ENCODE results near the gene DEDD. TPM values are rescaled to one million over a fixed set of nuclear protein-coding genes. Genes with fewer than 3 reads are reported as not detected.
A peak's percentile ranks its signal among the peaks of the same experiment; 100 is the strongest.

DEDD gene
- total RNA-seq, 1 experiment from 2014 or later = 39.2 TPM

DNA sequence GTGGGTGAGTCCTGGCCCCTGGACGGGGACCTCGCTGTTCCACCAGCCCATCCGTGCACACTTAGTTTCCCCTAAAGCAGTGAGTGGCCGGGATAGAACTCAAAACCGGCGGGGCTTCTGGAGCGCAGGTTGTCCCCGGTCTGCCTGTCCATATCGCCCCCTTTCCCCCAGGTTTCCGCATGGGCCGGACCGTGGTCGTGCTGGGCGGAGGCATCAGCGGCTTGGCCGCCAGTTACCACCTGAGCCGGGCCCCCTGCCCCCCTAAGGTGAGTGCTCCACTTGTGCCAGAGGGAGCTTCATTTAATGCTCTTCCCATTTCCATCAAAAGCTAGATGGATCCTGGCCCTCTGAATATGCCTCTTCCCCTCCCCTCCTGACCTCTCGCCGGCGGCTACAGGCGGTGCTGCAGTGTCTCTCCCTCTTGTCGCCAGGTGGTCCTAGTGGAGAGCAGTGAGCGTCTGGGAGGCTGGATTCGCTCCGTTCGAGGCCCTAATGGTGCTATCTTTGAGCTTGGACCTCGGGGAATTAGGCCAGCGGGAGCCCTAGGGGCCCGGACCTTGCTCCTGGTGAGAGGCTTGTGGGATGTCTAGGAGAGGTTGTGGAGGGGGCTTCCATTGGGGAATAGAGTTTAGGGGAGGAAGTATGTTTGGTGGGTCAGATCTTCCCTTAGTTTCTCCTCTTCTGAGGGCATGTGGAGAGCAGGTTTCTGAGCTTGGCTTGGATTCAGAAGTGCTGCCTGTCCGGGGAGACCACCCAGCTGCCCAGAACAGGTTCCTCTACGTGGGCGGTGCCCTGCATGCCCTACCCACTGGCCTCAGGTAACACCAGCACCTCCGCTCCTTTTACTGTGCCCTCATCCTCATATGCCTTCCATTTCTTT lies 34.4 kb upstream of the DEDD start (continued):
- no peak for TF ChIP-seq JUN (CRISPR knock-in tag; IDR thresholded peaks at IDR 0.05)
- no peak for TF ChIP-seq TEAD1 (CRISPR knock-in tag; IDR thresholded peaks at IDR 0.05)
- no peak for TF ChIP-seq ZNF317 (CRISPR knock-in tag; IDR thresholded peaks at IDR 0.05; ENCODE audit: borderline replicate concordance, low read depth)
- no peak for TF ChIP-seq ETV6 (CRISPR knock-in tag; IDR thresholded peaks at IDR 0.05)
- no peak for TF ChIP-seq HMGA2 (CRISPR knock-in tag; IDR thresholded peaks at IDR 0.05)
- TF ChIP-seq, protein P1, sequence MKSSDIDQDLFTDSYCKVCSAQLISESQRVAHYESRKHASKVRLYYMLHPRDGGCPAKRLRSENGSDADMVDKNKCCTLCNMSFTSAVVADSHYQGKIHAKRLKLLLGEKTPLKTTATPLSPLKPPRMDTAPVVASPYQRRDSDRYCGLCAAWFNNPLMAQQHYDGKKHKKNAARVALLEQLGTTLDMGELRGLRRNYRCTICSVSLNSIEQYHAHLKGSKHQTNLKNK (CRISPR knock-in tag; IDR thresholded peaks at IDR 0.05) = no peak
- no peak for TF ChIP-seq GTF2I (CRISPR knock-in tag; conservative IDR thresholded peaks at IDR 0.05)
- TF ChIP-seq ATF1 (CRISPR knock-in tag; IDR thresholded peaks at IDR 0.05) = no peak
- TF ChIP-seq SOX15 (CRISPR knock-in tag; IDR thresholded peaks at IDR 0.05) = no peak
- TF ChIP-seq SP1 (CRISPR knock-in tag; conservative IDR thresholded peaks at IDR 0.05) = no peak

DNA sequence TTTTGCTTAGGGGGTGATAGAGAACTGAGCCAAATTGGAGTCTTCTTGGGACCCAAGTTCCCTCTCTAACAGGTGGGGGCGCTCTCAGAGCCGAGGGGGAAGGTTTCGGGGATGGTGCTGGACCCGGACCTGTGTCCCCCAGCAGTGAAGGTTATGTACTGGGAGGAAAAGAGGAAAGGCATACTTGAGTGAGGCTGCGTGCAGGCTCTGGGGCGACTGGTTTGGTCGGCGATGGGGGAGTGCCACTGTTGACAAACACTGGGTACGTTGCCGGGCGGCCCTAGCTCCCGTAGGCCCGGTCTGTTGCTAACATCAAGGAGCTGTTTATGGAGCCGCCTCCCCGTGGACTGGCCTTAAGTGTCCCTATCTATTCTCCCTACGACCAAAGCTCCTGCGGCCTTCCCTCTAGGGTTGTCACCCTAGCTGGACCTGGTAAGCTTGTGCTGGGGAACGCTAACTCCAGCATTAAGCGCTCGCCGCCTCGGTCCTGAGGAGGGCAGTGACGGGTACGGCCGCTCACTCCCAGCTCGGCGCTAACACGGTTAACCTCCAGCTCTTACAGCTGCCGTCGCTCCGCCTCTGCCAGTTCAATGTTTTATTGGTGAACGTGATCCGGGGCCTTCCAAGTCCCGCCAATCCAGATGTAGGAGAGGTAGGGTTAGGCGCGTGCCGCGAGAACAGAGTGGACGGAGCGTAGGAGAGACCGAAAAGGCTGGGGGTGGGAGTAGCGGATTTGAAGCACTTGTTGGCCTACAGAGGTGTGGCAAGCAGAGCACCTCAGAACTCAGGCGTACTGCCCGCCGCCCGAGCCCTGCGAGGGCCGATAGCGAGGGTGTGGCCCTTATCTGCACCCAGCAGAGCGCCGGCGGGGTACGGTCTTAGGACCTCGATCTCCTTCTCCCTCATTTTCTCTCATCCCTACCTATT lies 33.5 kb upstream of the DEDD start, which contains the start of gene PPOX:
PPOX (plus strand) TSS at position 685 of the 927 bp plus-strand sequence. CDS start 422 bp downstream, outside the sequence.
- DNase-seq (ENCODE audit: low spot score) (peak; percentile 94), ATAC-seq (peak; percentile 95)
- no peaks in the 10 kb centered on the region for H3K9me3 Mint-ChIP-seq
- H3K4me3 Mint-ChIP-seq = peak within 1 kb of the TSS; percentile 79
- CTCF ChIA-PET = interaction anchor here (0.6 to 2.8 kb wide), 30 partner anchors 8 to 274 kb away, joined by 3 to 41 read pairs (median 4); partner anchors contain the start of genes ADAMTS4, B4GALT3, DEDD and F11R
- H3K27me3 Mint-ChIP-seq (ENCODE audit: low read depth) = no peaks in the 10 kb centered on the region
- H3K4me1 Mint-ChIP-seq = peaks cover 8% of the 10 kb centered on the region
- H3K27ac Mint-ChIP-seq = peak within 1 kb of the TSS; percentile 13
- H3K36me3 Mint-ChIP-seq = peaks cover 23% of the 10 kb centered on the region
- POLR2A ChIA-PET = interaction anchor here (0.6 to 2.5 kb wide), 7 partner anchors 11 to 60 kb away, joined by 3 to 13 read pairs (median 4); partner anchors contain the start of genes ADAMTS4, B4GALT3, DEDD and TOMM40L
- no peak for TF ChIP-seq ELF4 (CRISPR knock-in tag; IDR thresholded peaks at IDR 0.05; ENCODE audit: low read depth)
- TF ChIP-seq TCF7 (CRISPR knock-in tag; IDR thresholded peaks at IDR 0.05; ENCODE audit: low read depth) = no peak
- no peak for TF ChIP-seq EMX1 (CRISPR knock-in tag; IDR thresholded peaks at IDR 0.05)
- no peak for TF ChIP-seq ETV6 (CRISPR knock-in tag; IDR thresholded peaks at IDR 0.05)
- TF ChIP-seq IRF2 (CRISPR knock-in tag; IDR thresholded peaks at IDR 0.05; ENCODE audit: borderline replicate concordance, low read depth) = no peak
- no peak for TF ChIP-seq ZNF219 (CRISPR knock-in tag; IDR thresholded peaks at IDR 0.05; ENCODE audit: borderline replicate concordance)
- TF ChIP-seq, protein P2, sequence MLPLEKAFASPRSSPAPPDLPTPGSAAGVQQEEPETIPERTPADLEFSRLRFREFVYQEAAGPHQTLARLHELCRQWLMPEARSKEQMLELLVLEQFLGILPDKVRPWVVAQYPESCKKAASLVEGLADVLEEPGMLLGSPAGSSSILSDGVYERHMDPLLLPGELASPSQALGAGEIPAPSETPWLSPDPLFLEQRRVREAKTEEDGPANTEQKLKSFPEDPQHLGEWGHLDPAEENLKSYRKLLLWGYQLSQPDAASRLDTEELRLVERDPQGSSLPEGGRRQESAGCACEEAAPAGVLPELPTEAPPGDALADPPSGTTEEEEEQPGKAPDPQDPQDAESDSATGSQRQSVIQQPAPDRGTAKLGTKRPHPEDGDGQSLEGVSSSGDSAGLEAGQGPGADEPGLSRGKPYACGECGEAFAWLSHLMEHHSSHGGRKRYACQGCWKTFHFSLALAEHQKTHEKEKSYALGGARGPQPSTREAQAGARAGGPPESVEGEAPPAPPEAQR (CRISPR knock-in tag; IDR thresholded peaks at IDR 0.05) = no peak
- TF ChIP-seq FOXJ3 (CRISPR knock-in tag; IDR thresholded peaks at IDR 0.05; ENCODE audit: borderline replicate concordance) = no peak
- TF ChIP-seq, protein P3, sequence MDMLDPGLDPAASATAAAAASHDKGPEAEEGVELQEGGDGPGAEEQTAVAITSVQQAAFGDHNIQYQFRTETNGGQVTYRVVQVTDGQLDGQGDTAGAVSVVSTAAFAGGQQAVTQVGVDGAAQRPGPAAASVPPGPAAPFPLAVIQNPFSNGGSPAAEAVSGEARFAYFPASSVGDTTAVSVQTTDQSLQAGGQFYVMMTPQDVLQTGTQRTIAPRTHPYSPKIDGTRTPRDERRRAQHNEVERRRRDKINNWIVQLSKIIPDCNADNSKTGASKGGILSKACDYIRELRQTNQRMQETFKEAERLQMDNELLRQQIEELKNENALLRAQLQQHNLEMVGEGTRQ (CRISPR knock-in tag; IDR thresholded peaks at IDR 0.05) = peak; percentile 75
- TF ChIP-seq OVOL2 (CRISPR knock-in tag; IDR thresholded peaks at IDR 0.05; ENCODE audit: borderline replicate concordance) = no peak
- TF ChIP-seq, protein P4, sequence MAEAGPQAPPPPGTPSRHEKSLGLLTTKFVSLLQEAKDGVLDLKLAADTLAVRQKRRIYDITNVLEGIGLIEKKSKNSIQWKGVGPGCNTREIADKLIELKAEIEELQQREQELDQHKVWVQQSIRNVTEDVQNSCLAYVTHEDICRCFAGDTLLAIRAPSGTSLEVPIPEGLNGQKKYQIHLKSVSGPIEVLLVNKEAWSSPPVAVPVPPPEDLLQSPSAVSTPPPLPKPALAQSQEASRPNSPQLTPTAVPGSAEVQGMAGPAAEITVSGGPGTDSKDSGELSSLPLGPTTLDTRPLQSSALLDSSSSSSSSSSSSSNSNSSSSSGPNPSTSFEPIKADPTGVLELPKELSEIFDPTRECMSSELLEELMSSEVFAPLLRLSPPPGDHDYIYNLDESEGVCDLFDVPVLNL (CRISPR knock-in tag; IDR thresholded peaks at IDR 0.05; ENCODE audit: borderline replicate concordance, low read depth) = no peak
- TF ChIP-seq, protein P5, sequence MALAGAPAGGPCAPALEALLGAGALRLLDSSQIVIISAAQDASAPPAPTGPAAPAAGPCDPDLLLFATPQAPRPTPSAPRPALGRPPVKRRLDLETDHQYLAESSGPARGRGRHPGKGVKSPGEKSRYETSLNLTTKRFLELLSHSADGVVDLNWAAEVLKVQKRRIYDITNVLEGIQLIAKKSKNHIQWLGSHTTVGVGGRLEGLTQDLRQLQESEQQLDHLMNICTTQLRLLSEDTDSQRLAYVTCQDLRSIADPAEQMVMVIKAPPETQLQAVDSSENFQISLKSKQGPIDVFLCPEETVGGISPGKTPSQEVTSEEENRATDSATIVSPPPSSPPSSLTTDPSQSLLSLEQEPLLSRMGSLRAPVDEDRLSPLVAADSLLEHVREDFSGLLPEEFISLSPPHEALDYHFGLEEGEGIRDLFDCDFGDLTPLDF (CRISPR knock-in tag; IDR thresholded peaks at IDR 0.05) = no peak
- TF ChIP-seq TEAD1 (CRISPR knock-in tag; IDR thresholded peaks at IDR 0.05) = no peak
- no peak for TF ChIP-seq ZNF138 (CRISPR knock-in tag; conservative IDR thresholded peaks at IDR 0.05)
- TF ChIP-seq ZNF423 (CRISPR knock-in tag; IDR thresholded peaks at IDR 0.05) = no peak
- TF ChIP-seq ZNF671 (CRISPR knock-in tag; IDR thresholded peaks at IDR 0.05) = no peak
- TF ChIP-seq, protein P6, sequence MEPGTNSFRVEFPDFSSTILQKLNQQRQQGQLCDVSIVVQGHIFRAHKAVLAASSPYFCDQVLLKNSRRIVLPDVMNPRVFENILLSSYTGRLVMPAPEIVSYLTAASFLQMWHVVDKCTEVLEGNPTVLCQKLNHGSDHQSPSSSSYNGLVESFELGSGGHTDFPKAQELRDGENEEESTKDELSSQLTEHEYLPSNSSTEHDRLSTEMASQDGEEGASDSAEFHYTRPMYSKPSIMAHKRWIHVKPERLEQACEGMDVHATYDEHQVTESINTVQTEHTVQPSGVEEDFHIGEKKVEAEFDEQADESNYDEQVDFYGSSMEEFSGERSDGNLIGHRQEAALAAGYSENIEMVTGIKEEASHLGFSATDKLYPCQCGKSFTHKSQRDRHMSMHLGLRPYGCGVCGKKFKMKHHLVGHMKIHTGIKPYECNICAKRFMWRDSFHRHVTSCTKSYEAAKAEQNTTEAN (CRISPR knock-in tag; IDR thresholded peaks at IDR 0.05) = no peak; the same call in 1 of the 2 replicates
- TF ChIP-seq MYBL2 (CRISPR knock-in tag; IDR thresholded peaks at IDR 0.05) = peak; percentile 46; the same call in 1 of the 2 replicates

All from WTC11 (cell line).